ENCODE results near the gene CABLES2. TPM values are rescaled to one million over a fixed set of nuclear protein-coding genes. Genes with fewer than 3 reads are reported as not detected.

The CABLES2 gene
- total RNA-seq, 4 donors from 2014 or later = 2.0 to 3.8 (median 2.2) TPM

GRCh38 chr20:62418709-62419487, 11.8 kb upstream of the CABLES2 start:
- 83 to 87% methylated on average over 4 to 7 of the region's 19 CpGs for WGBS, 2 donors
- Histone ChIP-seq H3K9me3 (no peaks in the 10 kb centered on the region), H3K4me1 (peaks cover 0 to 3% (median 0%) of the 10 kb centered on the region in 3 donors), H3K27ac (no peak overlapping the region), H3K27me3 (peaks cover 0 to 37% (median 0%) of the 10 kb centered on the region in 4 donors), H3K4me3 (no peak overlapping the region), H3K36me3 (no peaks in the 10 kb centered on the region)
- no peak for DNase-seq
- TF ChIP-seq POLR2A (IDR thresholded peaks at IDR 0.05) = no peak
- TF ChIP-seq, protein P1, sequence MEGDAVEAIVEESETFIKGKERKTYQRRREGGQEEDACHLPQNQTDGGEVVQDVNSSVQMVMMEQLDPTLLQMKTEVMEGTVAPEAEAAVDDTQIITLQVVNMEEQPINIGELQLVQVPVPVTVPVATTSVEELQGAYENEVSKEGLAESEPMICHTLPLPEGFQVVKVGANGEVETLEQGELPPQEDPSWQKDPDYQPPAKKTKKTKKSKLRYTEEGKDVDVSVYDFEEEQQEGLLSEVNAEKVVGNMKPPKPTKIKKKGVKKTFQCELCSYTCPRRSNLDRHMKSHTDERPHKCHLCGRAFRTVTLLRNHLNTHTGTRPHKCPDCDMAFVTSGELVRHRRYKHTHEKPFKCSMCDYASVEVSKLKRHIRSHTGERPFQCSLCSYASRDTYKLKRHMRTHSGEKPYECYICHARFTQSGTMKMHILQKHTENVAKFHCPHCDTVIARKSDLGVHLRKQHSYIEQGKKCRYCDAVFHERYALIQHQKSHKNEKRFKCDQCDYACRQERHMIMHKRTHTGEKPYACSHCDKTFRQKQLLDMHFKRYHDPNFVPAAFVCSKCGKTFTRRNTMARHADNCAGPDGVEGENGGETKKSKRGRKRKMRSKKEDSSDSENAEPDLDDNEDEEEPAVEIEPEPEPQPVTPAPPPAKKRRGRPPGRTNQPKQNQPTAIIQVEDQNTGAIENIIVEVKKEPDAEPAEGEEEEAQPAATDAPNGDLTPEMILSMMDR (IDR thresholded peaks at IDR 0.05) = no peak
- intact Hi-C loops (cut with DNase I) = no loop called here

DNA sequence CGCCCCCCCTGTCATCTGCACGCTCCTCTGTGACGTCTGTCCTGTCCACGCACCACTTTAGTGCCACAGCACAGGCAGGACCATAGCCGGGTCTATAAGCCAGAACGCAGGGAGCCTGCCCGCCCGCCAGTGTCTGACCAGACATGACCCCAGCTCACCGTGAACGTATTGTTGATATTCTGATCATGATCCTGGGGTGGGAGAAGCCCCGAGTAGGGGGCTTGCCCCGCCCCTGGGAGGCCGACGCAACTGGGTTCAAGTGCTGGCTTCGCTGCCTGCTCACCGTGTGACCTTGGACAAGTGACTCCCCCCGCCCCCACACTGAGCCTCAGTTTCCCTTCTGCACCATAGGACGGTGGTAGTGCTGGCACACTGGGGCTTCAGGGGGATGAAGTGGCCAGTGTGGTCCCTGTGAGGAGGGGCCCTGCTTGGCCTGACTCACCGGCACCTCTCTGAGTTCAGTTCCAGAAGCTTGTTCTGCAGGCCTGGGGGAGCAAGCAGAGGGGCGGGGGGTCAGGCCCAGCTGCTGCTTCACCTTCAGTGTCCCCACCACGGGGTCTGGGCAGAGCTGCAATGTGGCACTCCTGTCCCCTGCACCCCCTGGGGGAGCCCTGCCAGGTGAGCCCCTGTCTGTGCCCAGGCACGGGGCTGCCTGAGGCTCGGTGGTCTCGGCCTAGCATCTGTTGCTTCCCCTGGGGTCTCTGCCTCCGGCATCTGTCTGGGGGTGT, 11.1 kb upstream of the CABLES2 start:
- H3K27me3 ChIP-seq = peaks cover 0 to 30% (median 0%) of the 10 kb centered on the region in 4 donors
- no peak overlapping the region for H3K27ac ChIP-seq
- no peaks in the 10 kb centered on the region for H3K36me3 ChIP-seq
- intact Hi-C loops (cut with DNase I) = no loop called here
- H3K4me1 ChIP-seq = no peaks in the 10 kb centered on the region
- 88% methylated on average over 9 of the region's 25 CpGs; no CpG with 5 or more reads in 1 of the 2 donors for WGBS, 2 donors
- DNase-seq = no peak
- no peak for TF ChIP-seq POLR2A (IDR thresholded peaks at IDR 0.05)
- TF ChIP-seq, protein P1 (IDR thresholded peaks at IDR 0.05) = no peak
- H3K4me3 ChIP-seq = no peak overlapping the region
- H3K9me3 ChIP-seq = no peaks in the 10 kb centered on the region

GRCh38 chr20:62416651-62417637, 9.9 kb upstream of the CABLES2 start:
- Histone ChIP-seq H3K36me3 (no peaks in the 10 kb centered on the region), H3K9me3 (no peaks in the 10 kb centered on the region), H3K4me3 (no peak overlapping the region), H3K27me3 (peaks cover 0 to 24% (median 0%) of the 10 kb centered on the region in 4 donors), H3K4me1 (no peaks in the 10 kb centered on the region), H3K27ac (no peak overlapping the region)
- no peak for TF ChIP-seq POLR2A (IDR thresholded peaks at IDR 0.05)
- TF ChIP-seq, protein P1 (IDR thresholded peaks at IDR 0.05) = no peak
- WGBS, 2 donors = 81 to 88% methylated on average over 26 to 31 of the region's 43 CpGs
- DNase-seq = no peak
- intact Hi-C loops (cut with DNase I) = no loop called here

- no peak for DNase-seq
- 92% methylated on average over 5 of the region's 24 CpGs; no CpG with 5 or more reads in 1 of the 2 donors for WGBS, 2 donors
- intact Hi-C loops (cut with DNase I) = no loop called here
These were observed 8.4 kb upstream of the CABLES2 start for GRCh38 chr20:62415354-62416111.

More at GRCh38 chr20:62415354-62416111, 8.4 kb upstream of the CABLES2 start:
- no peak overlapping the region for H3K27ac ChIP-seq
- TF ChIP-seq, protein P1 (IDR thresholded peaks at IDR 0.05) = no peak
- H3K27me3 ChIP-seq = peaks cover 0 to 24% (median 0%) of the 10 kb centered on the region in 4 donors
- H3K36me3 ChIP-seq = no peaks in the 10 kb centered on the region
- peaks cover 2 to 3% (median 3%) of the 10 kb centered on the region in 3 donors for H3K4me1 ChIP-seq
- H3K4me3 ChIP-seq = no peak overlapping the region
- no peaks in the 10 kb centered on the region for H3K9me3 ChIP-seq
